Astrocyte of the spinal cord (primary cell): ENCODE data around the gene TMPRSS2.

ENCODE experiments used
- DNase-seq: peaks from one replicate; pipeline ENCODE4 v3.0.0; 2011; ENCODE audit warnings: low read depth, low spot score
- H3K4me3 ChIP-seq: 2 replicates; pipeline ENCODE4 v1.5.1; 2011; ENCODE audit warnings: low read depth, mild to moderate bottlenecking, low read length, moderate library complexity
- CTCF ChIP-seq: IDR thresholded peaks from 2 replicates; pipeline ENCODE4 v1.5.1; 2012; ENCODE audit warnings: low read depth, mild to moderate bottlenecking, low read length, inconsistent platforms
- in situ Hi-C: cut with HindIII; loops from 2 replicates; pipeline ENCODE4 v1.10.0; 2017; ENCODE audit warnings: low sequenced_read_pairs

Gene TMPRSS2

GRCh38 chr21:41542727-41543126 is 34.8 kb upstream of the TMPRSS2 start:
- DNase-seq, result no peak
- no peak for TF ChIP-seq CTCF
- in situ Hi-C loops, result no loop called here
- no peak overlapping the region for H3K4me3 ChIP-seq

- no peak for TF ChIP-seq CTCF
- DNase-seq, result no peak
- H3K4me3 ChIP-seq, result no peak overlapping the region
- in situ Hi-C loops, result no loop called here
Measured at GRCh38 chr21:41537356-41537755, 29.4 kb upstream of the TMPRSS2 start.

GRCh38 chr21:41536827-41537103 is 28.8 kb upstream of the TMPRSS2 start:
- no peak overlapping the region for H3K4me3 ChIP-seq
- no peak for TF ChIP-seq CTCF
- in situ Hi-C loops, result no loop called here
- no peak for DNase-seq

GRCh38 chr21:41536076-41536826 is 28.3 kb upstream of the TMPRSS2 start:
- in situ Hi-C loops, result no loop called here
- no peak for TF ChIP-seq CTCF
- DNase-seq, result no peak
- H3K4me3 ChIP-seq, result no peak overlapping the region

- in situ Hi-C loops, result no loop called here
- no peak for DNase-seq
- TF ChIP-seq CTCF, result no peak
- no peak overlapping the region for H3K4me3 ChIP-seq
Measured at GRCh38 chr21:41530366-41530765, 22.4 kb upstream of the TMPRSS2 start.

GRCh38 chr21:41529769-41530168 is 21.8 kb upstream of the TMPRSS2 start:
- no peak for TF ChIP-seq CTCF
- H3K4me3 ChIP-seq, result no peak overlapping the region
- no peak for DNase-seq
- in situ Hi-C loops, result no loop called here
